Fibroblast of lung (primary cell): Measurements from ENCODE around the gene B3GNT9. TPM values are rescaled to one million over a fixed set of nuclear protein-coding genes. Genes with fewer than 3 reads are reported as not detected.

Experiments used
- DNase-seq, 2 donors: peaks; one replicate each; pipeline versions ENCODE4 v3.0.0 to v3.0.0-alpha.2; 2010; ENCODE audit warnings: low read depth in 2 of 2
- H2AFZ ChIP-seq: 2 replicates; pipeline ENCODE4 v1.5.1; 2012; ENCODE audit warnings: low read length, control low read depth, inconsistent platforms
- H3K27ac ChIP-seq: 2 replicates; pipeline ENCODE4 v1.5.1; 2011; ENCODE audit warnings: low read length, control low read depth; ENCODE audit not compliant: insufficient read depth
- H3K27me3 ChIP-seq: 2 replicates; pipeline ENCODE4 v1.5.1; 2011; ENCODE audit warnings: mild to moderate bottlenecking, low read length; ENCODE audit not compliant: control insufficient read depth, insufficient read depth
- H3K36me3 ChIP-seq: 2 replicates; pipeline ENCODE4 v1.5.1; 2011; ENCODE audit warnings: low read length; ENCODE audit not compliant: control insufficient read depth, insufficient read depth
- H3K4me1 ChIP-seq: 2 replicates; pipeline ENCODE4 v1.5.1; 2011; ENCODE audit warnings: low read length; ENCODE audit not compliant: control insufficient read depth, insufficient read depth; ENCODE audit errors: extremely low read depth
- H3K4me2 ChIP-seq: 2 replicates; pipeline ENCODE4 v1.5.1; 2011; ENCODE audit warnings: low read length, control low read depth; ENCODE audit not compliant: insufficient read depth; ENCODE audit errors: extremely low read depth
- H3K4me3 ChIP-seq, 4 experiments: fragments of 200-600 bp in 1 of 4; sonication (generic) in 1 of 4; replicated peaks in 1 of 4; 2 replicates each; pipeline ENCODE4 v1.5.1; 2011 to 2016; ENCODE audit warnings: low read length in 4 of 4, low read depth in 3 of 4, mild to moderate bottlenecking in 3 of 4, control low read depth in 2 of 4, inconsistent platforms in 1 of 4, mixed read lengths in 1 of 4; ENCODE audit not compliant: insufficient read depth in 1 of 4; ENCODE audit errors: control extremely low read depth in 1 of 4
- H3K79me2 ChIP-seq: 2 replicates; pipeline ENCODE4 v1.5.1; 2012; ENCODE audit warnings: mild to moderate bottlenecking, low read length, inconsistent platforms; ENCODE audit not compliant: control insufficient read depth, insufficient read depth
- H3K9ac ChIP-seq: 2 replicates; pipeline ENCODE4 v1.5.1; 2011; ENCODE audit warnings: mild to moderate bottlenecking, low read length, control low read depth; ENCODE audit not compliant: insufficient read depth
- H3K9me3 ChIP-seq: 2 replicates; pipeline ENCODE4 v1.5.1; 2012; ENCODE audit warnings: low read depth, low read length; ENCODE audit not compliant: control insufficient read depth, insufficient read depth
- H4K20me1 ChIP-seq: 2 replicates; pipeline ENCODE4 v1.5.1; 2011; ENCODE audit warnings: low read length; ENCODE audit not compliant: control insufficient read depth, insufficient read depth; ENCODE audit errors: extremely low read depth
- EZH2 ChIP-seq: IDR thresholded peaks from 2 replicates; pipeline ENCODE4 v1.5.1; 2012; ENCODE audit warnings: low read length, control low read depth, mild to moderate bottlenecking; ENCODE audit errors: missing control alignments
- polyA plus RNA-seq, 2 donors: library from polyadenylated mRNA; depleted of rRNA in 1 of 2; stranded (reverse) in 1 of 2; unstranded in 1 of 2; fragments of >200 nt; gene quantifications; 2 replicates each; pipeline ENCODE4 v1.2.1, GENCODE V29; 2011 to 2012; ENCODE audit warnings: missing spikeins in 1 of 2
- total RNA-seq: library from RNA; depleted of rRNA; stranded (reverse); fragments of >200 nt; gene quantifications from 2 replicates; pipeline ENCODE4 v1.2.1, GENCODE V29; 2014
- TF ChIP-seq, protein P1 (sequence below), 2 donors: IDR thresholded peaks in 1 of 2; conservative IDR thresholded peaks in 1 of 2; 1 replicate in 1 of 2; 2 replicates in 1 of 2; pipeline ENCODE4 v1.5.1; 2011 to 2012; ENCODE audit warnings: low read length in 2 of 2, control low read depth in 1 of 2, inconsistent platforms in 1 of 2, low read depth in 1 of 2, mild to moderate bottlenecking in 1 of 2

The B3GNT9 gene
- total and polyA plus RNA-seq, 2 donors (not counting 1 experiment from before 2014, with no cell fraction given) = 29.6 to 34.7 TPM

DNA sequence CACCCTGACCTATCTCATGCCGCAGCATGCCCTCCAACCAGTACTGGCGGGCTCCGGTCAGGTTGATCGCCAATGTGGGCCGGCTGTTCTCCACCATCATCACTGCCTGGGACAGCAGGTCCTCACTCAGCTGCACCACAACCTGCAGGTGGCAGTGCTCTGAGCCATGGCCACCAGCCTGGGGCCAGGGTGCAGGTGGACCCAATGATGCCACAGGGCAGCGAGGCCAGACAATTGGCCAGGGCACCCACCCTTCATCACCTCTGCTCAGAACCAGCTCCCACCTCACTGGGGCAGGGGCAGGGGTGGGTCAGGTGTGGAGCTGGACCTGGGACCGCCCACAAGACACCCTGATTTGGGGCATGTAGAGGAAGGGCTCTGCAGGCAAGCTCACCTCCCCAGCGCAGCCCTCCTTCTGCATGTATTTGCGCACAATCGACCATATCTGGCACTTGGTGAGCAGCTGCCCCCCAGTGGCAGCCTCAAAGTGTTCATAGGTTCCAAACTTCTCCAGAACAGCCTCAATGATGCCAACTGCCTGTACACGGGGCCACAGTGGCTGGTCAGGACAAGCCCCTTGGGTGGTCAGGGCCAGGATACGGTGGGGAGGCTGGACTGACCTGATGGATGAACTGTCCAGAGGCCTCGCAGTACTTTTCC, 28.8 kb upstream of the B3GNT9 start:
- Histone ChIP-seq H4K20me1 (no peaks in the 10 kb centered on the region), H3K36me3 (peaks cover 10% of the 10 kb centered on the region), H3K27me3 (no peaks in the 10 kb centered on the region), H3K9me3 (no peaks in the 10 kb centered on the region), H3K79me2 (peaks cover 9% of the 10 kb centered on the region), H3K4me1 (peaks cover 15% of the 10 kb centered on the region), H3K9ac (no peak overlapping the region), H3K4me2 (no peak overlapping the region), H3K4me3 (no peak overlapping the region), H3K27ac (no peak overlapping the region), H2AFZ (no peak overlapping the region)
- no peak for TF ChIP-seq EZH2
- TF ChIP-seq, protein P1, sequence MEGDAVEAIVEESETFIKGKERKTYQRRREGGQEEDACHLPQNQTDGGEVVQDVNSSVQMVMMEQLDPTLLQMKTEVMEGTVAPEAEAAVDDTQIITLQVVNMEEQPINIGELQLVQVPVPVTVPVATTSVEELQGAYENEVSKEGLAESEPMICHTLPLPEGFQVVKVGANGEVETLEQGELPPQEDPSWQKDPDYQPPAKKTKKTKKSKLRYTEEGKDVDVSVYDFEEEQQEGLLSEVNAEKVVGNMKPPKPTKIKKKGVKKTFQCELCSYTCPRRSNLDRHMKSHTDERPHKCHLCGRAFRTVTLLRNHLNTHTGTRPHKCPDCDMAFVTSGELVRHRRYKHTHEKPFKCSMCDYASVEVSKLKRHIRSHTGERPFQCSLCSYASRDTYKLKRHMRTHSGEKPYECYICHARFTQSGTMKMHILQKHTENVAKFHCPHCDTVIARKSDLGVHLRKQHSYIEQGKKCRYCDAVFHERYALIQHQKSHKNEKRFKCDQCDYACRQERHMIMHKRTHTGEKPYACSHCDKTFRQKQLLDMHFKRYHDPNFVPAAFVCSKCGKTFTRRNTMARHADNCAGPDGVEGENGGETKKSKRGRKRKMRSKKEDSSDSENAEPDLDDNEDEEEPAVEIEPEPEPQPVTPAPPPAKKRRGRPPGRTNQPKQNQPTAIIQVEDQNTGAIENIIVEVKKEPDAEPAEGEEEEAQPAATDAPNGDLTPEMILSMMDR (conservative IDR thresholded peaks at IDR 0.05 in 1 of 2, IDR thresholded peaks at IDR 0.05 in 1 of 2; ENCODE audit: low read depth in 1 of 2, low read length in 2 of 2) = peak; percentile 3 to 10
- no peak for DNase-seq

DNA sequence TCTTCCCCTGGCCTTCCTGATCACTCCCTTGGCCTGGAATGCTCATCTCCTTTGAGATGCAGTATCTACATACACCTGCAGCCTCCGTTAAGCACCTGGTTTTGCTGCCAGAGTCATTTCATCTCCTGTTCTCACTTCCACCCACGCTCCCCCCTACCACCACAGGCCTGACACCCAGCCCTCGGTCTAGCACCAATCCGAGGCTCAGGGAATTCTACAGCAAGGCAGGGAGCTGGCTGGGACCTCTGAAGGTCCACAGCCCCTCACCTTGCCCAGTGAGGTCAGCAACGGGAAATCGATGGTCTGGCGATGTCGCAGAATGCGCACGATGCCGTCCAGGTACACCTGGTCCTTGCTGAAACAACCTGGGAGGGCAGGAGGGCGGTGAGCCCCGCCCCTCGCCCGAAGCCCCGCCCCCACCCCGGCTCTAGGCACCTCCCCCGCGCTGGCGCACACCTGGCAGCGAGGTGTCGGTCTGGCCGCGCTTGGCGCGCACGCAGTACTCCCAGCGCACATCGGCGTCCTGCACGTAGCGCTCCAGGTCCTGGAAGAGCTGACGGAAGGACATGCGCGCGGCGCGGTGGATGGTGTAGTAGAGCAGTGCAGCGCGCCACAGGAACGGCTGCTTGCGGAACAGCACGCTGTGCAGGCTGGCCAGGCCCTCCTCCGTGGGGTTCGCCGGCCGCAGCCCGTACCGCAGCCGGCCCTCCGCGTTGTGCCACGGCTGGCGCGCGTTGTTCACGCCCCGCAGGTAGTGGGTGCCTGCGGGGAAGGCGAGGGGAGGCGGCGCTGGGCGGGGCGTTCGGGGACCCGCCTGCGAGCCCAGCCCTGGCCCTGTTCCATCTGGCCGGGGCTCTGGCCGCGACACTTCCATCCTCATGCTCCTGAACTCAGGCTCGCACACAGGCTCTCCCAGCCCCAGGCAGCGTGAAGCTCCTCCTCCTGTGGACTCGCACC, 27.2 kb upstream of the B3GNT9 start:
- Histone ChIP-seq H3K9me3 (no peaks in the 10 kb centered on the region), H3K9ac (no peak overlapping the region), H3K36me3 (peaks cover 10% of the 10 kb centered on the region), H3K4me2 (peak overlapping the region; percentile 82), H3K27ac (no peak overlapping the region), H3K79me2 (peaks cover 9% of the 10 kb centered on the region), H4K20me1 (no peaks in the 10 kb centered on the region), H3K27me3 (no peaks in the 10 kb centered on the region), H3K4me1 (peaks cover 15% of the 10 kb centered on the region), H2AFZ (no peak overlapping the region), H3K4me3 (peak overlapping the region in 1 of 4 experiments; percentile 45)
- TF ChIP-seq, protein P1 (conservative IDR thresholded peaks at IDR 0.05 in 1 of 2, IDR thresholded peaks at IDR 0.05 in 1 of 2; ENCODE audit: low read depth in 1 of 2, low read length in 2 of 2) = no peak
- TF ChIP-seq EZH2 = no peak
- peak; percentile 52 to 53 for DNase-seq

DNA sequence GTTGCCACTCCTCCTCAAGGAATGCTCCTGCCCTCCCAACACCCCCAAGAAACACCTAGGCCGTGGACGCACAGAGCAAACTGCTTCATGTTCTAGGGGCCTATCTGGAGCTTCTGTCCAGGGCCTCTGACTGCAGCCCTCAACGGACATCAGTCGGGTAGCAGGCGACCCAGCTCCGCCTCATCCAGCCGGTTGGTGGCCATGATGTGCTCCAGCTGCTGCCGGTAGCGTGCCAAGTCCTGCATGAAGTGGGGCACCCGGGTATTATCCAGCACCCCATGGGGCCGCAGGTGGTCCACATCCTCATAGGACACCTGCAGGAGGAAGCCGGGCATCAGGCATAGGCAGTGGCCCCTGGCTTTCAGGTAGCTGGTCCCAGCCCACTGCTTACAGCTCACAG, 25.9 kb upstream of the B3GNT9 start:
- H2AFZ ChIP-seq = no peak overlapping the region
- TF ChIP-seq, protein P1 (conservative IDR thresholded peaks at IDR 0.05 in 1 of 2, IDR thresholded peaks at IDR 0.05 in 1 of 2; ENCODE audit: low read depth in 1 of 2, low read length in 2 of 2) = no peak
- TF ChIP-seq EZH2 = no peak
- no peaks in the 10 kb centered on the region for H3K79me2 ChIP-seq

More for the DNA sequence above, 25.9 kb upstream of the B3GNT9 start:
- Histone ChIP-seq H3K27me3 (no peaks in the 10 kb centered on the region), H3K4me3 (no peak overlapping the region), H4K20me1 (no peaks in the 10 kb centered on the region), H3K9me3 (no peaks in the 10 kb centered on the region), H3K9ac (no peak overlapping the region), H3K4me2 (no peak overlapping the region), H3K27ac (no peak overlapping the region), H3K4me1 (peaks cover 9% of the 10 kb centered on the region), H3K36me3 (peaks cover 10% of the 10 kb centered on the region)
- peak in 1 of 2 donors; percentile 23 for DNase-seq
